PC-9 (cell line): Measurements from ENCODE around the gene COL5A2. TPM values are rescaled to one million over a fixed set of nuclear protein-coding genes. Genes with fewer than 3 reads are reported as not detected.

ENCODE experiments used
- BruUV-seq: library from RNA; stranded (reverse); fragments of 400-500 nt; replicated peaks from 2 replicates; lab custom pipeline; 2021; lab: Mats Ljungman, UMichigan
- CTCF ChIA-PET: fragments of 300-600 bp; sonication (Branson Sonifier 250); formaldehyde crosslinking; loops from one replicate; lab custom pipeline; 2022; ENCODE audit warnings: antibody characterized with exemption; lab: Charles Lee
- POLR2A ChIA-PET: fragments of 300-600 bp; sonication (Branson Sonifier 250); formaldehyde crosslinking; loops from one replicate; lab custom pipeline; 2022; ENCODE audit warnings: antibody characterized with exemption; ENCODE audit not compliant: unreplicated experiment; lab: Charles Lee
- DNase-seq, 2 experiments: peaks; one replicate each; pipeline versions ENCODE4 v3.0.0 to v3.0.0-alpha.2; 2015 to 2022; ENCODE audit warnings: mixed read lengths in 1 of 2
- H2AFZ ChIP-seq: fragments of 200-600 bp; sonication (generic); 2 replicates; pipeline ENCODE4 v1.8.1; 2017; ENCODE audit warnings: antibody characterized with exemption
- H3F3A ChIP-seq: fragments of 200-600 bp; sonication (generic); 2 replicates; pipeline ENCODE4 v1.8.1; 2017; ENCODE audit warnings: antibody characterized with exemption, mild to moderate bottlenecking, low read depth; ENCODE audit not compliant: insufficient read depth
- H3K27ac ChIP-seq: fragments of 200-600 bp; sonication (generic); 2 replicates; pipeline ENCODE4 v1.6.1; 2016; ENCODE audit warnings: mixed run types
- H3K27me3 ChIP-seq: fragments of 200-600 bp; sonication (generic); 2 replicates; pipeline ENCODE4 v1.6.1; 2016; ENCODE audit warnings: low read depth, mixed run types; ENCODE audit not compliant: insufficient read depth
- H3K36me3 ChIP-seq: fragments of 200-600 bp; sonication (generic); 2 replicates; pipeline ENCODE4 v1.6.1; 2016; ENCODE audit warnings: low read depth, mixed run types
- H3K4me1 ChIP-seq: fragments of 200-600 bp; sonication (generic); replicated peaks from 2 replicates; pipeline ENCODE4 v1.6.1; 2016; ENCODE audit warnings: mixed run types; ENCODE audit not compliant: insufficient read depth
- H3K4me2 ChIP-seq: fragments of 200-600 bp; sonication (generic); 2 replicates; pipeline ENCODE4 v1.6.1; 2017; ENCODE audit warnings: mixed run types
- H3K4me3 ChIP-seq: fragments of 200-600 bp; sonication (generic); 2 replicates; pipeline ENCODE4 v1.6.1; 2016; ENCODE audit warnings: mixed run types
- H3K79me2 ChIP-seq: fragments of 200-600 bp; sonication (generic); 2 replicates; pipeline ENCODE4 v1.6.1; 2017; ENCODE audit warnings: low read depth, mixed run types
- H3K9me2 ChIP-seq: fragments of 200-600 bp; sonication (generic); 2 replicates; pipeline ENCODE4 v1.8.1; 2017; ENCODE audit warnings: mild to moderate bottlenecking; ENCODE audit not compliant: insufficient read depth
- H3K9me3 ChIP-seq: fragments of 200-600 bp; sonication (generic); 2 replicates; pipeline ENCODE4 v1.8.1; 2016; ENCODE audit warnings: low read depth; ENCODE audit not compliant: insufficient read depth
- H4K20me1 ChIP-seq: fragments of 200-600 bp; sonication (generic); 2 replicates; pipeline ENCODE4 v1.8.1; 2017; ENCODE audit not compliant: insufficient read depth
- CTCF ChIP-seq: fragments of 200-600 bp; sonication (generic); conservative IDR thresholded peaks from 2 replicates; pipeline ENCODE4 v1.6.1; 2017; ENCODE audit warnings: mixed run types, antibody characterized with exemption, mild to moderate bottlenecking, moderate library complexity
- EZH2 ChIP-seq: fragments of 200-600 bp; sonication (generic); IDR thresholded peaks from 2 replicates; pipeline ENCODE4 v1.8.0; 2017; ENCODE audit warnings: antibody characterized with exemption, low read depth
- intact Hi-C: fragments of 100-400 bp; cut with micrococcal nuclease; formaldehyde crosslinking; loops from one replicate; pipeline ENCODE4 v1.10.0; 2022; ENCODE audit not compliant: unreplicated experiment
- total RNA-seq: library from RNA; stranded (reverse); gene quantifications from 2 replicates; pipeline ENCODE4 v1.2.3, GENCODE V29; 2021

Gene COL5A2
- total RNA-seq, 1 experiment from 2014 or later: 0.55 TPM

DNA sequence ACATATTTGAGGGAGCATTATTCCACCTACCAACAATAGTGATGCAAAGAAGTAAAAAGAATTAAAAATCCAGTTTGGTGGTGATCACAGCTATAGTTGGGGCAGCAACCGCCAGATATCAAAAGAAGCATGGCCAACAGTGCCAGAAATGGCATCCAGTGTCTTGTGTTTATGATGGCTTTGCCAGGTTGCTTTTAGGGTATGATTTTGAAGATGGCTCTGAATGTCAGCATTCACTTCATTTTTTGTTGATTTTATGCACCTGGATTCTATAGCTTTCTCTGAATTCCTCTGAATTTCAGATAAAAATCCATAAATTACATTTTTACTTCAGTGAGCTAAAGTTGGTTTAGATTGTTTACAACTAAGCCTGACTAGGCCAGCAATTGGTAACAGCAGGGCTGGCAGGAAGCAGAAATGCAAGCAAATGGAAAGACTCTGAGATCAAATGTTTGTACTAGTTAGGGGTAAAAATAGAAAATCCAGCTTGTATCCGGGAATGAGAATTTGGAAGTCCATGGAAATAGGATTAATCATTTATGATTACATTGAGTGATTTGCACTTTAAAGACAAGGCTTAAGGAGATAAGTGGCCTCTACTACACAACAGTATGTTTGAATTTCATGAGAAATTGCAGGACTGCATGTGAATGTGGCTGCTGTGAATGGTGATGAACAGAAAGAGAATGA is 165.0 kb downstream of the COL5A2 start:
- Histone ChIP-seq H3K4me2 (no peak overlapping the region), H2AFZ (no peak overlapping the region), H3F3A (no peaks in the 10 kb centered on the region), H3K4me1 (no peaks in the 10 kb centered on the region), H3K27me3 (no peaks in the 10 kb centered on the region), H3K4me3 (no peak overlapping the region), H4K20me1 (no peaks in the 10 kb centered on the region), H3K36me3 (no peaks in the 10 kb centered on the region), H3K27ac (no peak overlapping the region), H3K9me3 (no peaks in the 10 kb centered on the region), H3K9me2 (no peaks in the 10 kb centered on the region), H3K79me2 (no peaks in the 10 kb centered on the region)
- no peak for TF ChIP-seq CTCF
- no peak for TF ChIP-seq EZH2
- no peak for DNase-seq
- ChIA-PET CTCF (no interaction called here), POLR2A (no interaction called here)
- no TSS peak for BruUV-seq
- intact Hi-C loops: no loop called here

GRCh38 chr2:189013671-189014448 is 165.7 kb downstream of the COL5A2 start:
- BruUV-seq: no TSS peak
- no peak for DNase-seq
- POLR2A ChIA-PET: no interaction called here
- CTCF ChIA-PET: no interaction called here
- Histone ChIP-seq H3K9me3 (no peaks in the 10 kb centered on the region), H3K4me3 (no peak overlapping the region), H3K9me2 (no peaks in the 10 kb centered on the region), H3K4me1 (no peaks in the 10 kb centered on the region), H3K27me3 (no peaks in the 10 kb centered on the region), H3F3A (no peaks in the 10 kb centered on the region), H3K79me2 (no peaks in the 10 kb centered on the region), H3K27ac (no peak overlapping the region), H3K36me3 (no peaks in the 10 kb centered on the region), H4K20me1 (no peaks in the 10 kb centered on the region), H2AFZ (no peak overlapping the region), H3K4me2 (no peak overlapping the region)
- intact Hi-C loops: no loop called here
- TF ChIP-seq CTCF (no peak), EZH2 (no peak)

GRCh38 chr2:189013031-189013430 is 166.5 kb downstream of the COL5A2 start:
- no peak for DNase-seq
- Histone ChIP-seq H3K36me3 (no peaks in the 10 kb centered on the region), H3K4me2 (no peak overlapping the region), H3F3A (no peaks in the 10 kb centered on the region), H3K4me3 (no peak overlapping the region), H3K27ac (no peak overlapping the region), H3K27me3 (no peaks in the 10 kb centered on the region), H2AFZ (no peak overlapping the region), H3K79me2 (no peaks in the 10 kb centered on the region), H3K9me3 (no peaks in the 10 kb centered on the region), H3K9me2 (no peaks in the 10 kb centered on the region), H4K20me1 (no peaks in the 10 kb centered on the region), H3K4me1 (no peaks in the 10 kb centered on the region)
- ChIA-PET CTCF (no interaction called here), POLR2A (no interaction called here)
- no TSS peak for BruUV-seq
- intact Hi-C loops: no loop called here
- TF ChIP-seq CTCF: no peak
- no peak for TF ChIP-seq EZH2
